Jurkat, Clone E6-1 (cell line): ENCODE data around the gene SUGP1.

Experiments used
- DNase-seq: peaks from one replicate; pipeline ENCODE4 v3.0.0-alpha.2; 2011; ENCODE audit warnings: low read depth, low spot score
- H3K4me3 ChIP-seq: 2 replicates; pipeline ENCODE4 v1.5.1; 2011; ENCODE audit warnings: mild to moderate bottlenecking, low read length, control low read depth, moderate library complexity

The SUGP1 gene

DNA sequence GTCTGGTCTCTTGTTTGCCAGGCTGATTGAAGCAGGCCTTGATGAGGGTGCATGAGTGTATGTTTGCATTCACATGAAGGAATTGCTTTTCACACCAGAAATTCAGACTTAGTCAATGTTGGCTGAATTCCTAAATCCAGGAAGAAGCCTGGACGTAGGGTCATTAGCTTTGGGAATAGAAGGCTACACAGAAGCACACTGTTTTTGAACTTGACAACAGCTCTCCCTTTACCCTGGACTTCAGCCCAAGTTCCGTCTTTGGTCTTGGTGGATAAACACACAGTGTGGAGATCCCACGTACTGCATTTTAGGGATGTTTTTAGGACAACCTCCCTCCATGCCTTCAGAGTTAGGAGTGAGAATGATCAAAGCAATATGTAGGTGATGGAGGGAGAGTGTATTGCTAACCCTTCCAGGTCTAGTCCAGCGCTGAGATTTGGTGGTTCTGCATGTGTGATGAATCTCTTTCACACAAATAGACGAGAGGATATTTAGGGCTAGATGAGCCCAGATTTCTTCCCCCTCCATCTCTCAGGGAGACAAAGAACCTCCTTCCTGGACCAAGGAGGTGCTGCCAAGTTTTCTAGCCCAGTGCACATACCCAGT, 70.0 kb downstream of the SUGP1 start:
- H3K4me3 ChIP-seq: no peak overlapping the region
- no peak for DNase-seq

DNA sequence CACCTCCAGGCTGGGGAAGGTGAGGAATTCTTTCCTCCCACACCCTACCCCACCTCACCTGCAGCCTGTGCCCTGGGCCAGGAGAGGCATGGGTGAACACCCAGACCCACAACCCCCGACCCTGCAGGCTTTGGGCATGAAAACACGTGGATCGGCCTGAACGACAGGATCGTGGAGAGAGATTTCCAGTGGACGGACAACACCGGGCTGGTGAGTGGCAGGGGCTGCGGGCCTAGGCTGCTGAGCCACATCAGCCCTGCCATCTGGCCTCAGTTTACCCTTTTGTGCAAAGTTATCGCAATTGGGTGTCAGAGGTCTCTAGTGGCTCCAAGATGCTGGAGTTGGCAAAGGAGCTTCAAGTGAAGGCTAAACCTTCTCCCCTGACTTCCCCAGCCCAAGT, 79.8 kb downstream of the SUGP1 start:
- no peak for DNase-seq
- H3K4me3 ChIP-seq: no peak overlapping the region

DNA sequence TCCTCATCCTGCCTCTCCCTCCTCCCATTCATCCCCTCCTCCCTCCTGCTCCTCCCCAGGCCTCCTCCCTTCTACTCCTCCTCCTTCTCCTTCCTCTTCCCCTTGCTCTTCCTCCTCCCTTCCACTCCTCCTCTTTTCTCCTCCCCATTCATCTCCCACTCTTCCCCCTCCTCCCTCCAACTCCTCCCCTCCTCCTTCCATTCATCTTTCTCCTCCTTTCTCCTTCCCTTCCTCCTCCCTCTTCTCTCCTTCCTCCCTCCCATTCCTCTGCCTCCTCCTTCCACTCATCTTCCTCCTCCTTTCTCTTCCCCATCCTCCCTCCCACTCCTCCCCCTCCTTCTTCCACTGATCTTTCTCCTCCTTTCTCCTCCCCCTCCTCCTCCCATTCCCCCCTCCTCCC, 80.6 kb downstream of the SUGP1 start:
- DNase-seq: no peak
- no peak overlapping the region for H3K4me3 ChIP-seq

DNA sequence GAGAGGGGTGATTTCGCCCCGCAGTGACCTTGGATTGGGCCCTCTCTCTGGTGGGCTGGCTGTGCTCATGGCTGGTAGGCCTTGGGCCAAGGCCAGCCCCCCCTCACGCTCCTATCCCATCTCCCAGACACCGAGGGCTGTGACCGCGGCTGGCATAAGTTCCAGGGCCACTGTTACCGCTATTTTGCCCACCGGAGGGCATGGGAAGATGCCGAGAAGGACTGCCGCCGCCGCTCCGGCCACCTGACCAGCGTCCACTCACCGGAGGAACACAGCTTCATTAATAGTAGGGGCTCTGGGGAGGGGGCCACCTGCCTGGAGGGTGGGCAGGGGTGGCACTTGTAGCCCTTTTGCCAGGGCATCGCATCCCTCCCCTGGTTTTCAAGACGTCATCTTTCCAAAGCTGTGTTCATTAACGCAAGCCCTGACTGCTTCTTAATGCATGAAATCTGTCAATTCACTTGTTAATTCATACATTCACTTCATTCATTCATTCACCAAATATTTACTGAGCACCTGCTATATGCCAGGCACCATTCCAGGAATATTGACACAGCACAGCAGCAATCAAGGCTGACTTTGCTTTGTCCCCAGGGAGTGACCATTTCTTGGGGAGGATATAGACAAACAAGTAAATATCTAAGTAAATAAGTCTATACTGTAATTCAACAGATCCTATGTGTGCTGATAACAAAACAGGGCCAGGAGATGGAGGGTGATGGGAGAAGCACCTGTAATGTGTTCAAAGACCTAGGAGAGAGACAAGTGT, 82.0 kb downstream of the SUGP1 start:
- H3K4me3 ChIP-seq: no peak overlapping the region
- no peak for DNase-seq

DNA sequence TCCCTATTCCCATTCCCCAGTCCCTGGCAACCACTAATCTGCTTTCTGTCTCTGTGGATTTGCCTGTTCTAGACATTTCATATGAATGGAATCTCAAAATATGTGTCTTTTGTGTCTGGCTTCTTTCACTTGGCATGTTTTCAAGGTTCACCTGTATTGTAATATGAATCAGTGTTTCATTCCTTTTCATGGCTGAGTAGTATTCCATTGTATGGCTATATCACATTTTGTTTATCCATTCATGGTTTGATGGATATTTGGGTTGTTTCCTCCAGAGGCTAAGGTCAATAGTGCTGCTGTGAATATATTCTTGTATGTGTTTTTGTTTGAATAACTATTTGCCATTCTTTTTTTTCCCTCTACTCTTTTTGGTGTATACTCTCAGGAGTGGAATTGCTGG, 84.1 kb downstream of the SUGP1 start:
- no peak overlapping the region for H3K4me3 ChIP-seq

DNA sequence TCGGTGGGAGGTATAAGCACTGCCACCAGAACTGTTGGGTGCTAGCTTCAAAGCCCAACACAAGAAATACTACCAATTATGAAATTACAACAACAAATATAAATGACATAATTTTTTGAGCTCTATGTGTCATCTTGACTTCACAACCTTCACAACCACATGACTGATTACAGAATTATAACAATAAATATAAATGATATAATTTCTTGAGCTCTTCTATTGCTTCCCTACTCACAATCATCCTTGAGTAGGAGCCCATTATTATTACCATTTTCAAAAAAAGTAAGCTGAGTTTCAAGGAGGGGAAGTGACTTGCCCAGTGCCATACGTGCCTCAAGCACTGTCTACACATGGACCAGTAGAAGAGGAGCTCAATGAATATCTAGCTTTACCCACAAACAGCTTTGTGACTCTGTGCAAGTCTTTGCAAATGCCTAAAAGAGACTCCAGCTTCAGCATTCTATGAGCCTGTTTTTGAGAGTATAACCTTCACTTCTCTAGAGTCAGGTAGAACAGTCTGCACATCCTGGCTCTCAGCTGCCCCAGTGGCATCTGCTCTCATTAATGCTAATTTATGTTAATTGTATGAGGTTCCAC, 86.0 kb downstream of the SUGP1 start:
- no peak overlapping the region for H3K4me3 ChIP-seq
- no peak for DNase-seq

More for the DNA sequence above, 84.1 kb downstream of the SUGP1 start:
- no peak for DNase-seq

DNA sequence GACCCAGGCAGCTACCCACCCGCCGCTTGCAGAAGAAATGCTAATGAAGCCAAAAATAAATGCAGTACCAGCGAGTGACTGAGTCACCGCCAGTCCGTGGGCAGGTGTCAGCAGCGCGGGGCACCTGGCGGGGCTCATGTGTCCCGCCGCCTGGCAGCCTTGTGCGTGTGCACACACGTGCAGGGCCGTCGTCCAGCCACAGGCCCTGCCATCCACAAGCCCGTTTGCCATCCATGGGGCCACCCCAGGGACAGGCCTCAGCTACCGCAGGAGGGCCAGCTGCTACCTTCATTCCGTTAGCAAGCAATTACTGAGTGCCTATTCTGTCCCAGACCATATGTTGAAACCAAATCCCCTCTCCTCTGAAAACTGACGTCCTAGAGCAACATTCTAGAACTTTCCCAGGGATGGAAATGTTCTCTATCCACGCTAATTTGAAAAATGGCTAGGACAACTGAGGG, 88.0 kb downstream of the SUGP1 start:
- H3K4me3 ChIP-seq: no peak overlapping the region
- no peak for DNase-seq

DNA sequence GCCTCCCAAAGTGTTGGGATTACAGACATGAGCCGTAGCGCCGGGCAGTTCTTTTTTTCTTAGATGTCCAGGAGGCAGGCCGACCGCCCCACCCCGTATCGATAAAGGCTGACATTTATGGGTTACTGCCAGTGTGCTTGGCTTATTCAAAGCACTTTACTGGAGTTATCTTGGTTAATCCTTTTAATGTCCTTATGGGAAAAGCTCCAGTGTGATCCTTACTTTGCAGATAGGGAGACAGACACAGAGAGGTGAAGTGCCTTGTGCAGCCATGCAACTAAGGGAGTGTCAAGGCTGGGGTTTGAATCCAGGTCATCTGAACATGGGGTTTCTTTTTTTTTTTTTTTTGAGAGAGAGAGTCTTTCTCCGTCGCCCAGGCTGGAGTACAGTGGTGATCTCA, 89.3 kb downstream of the SUGP1 start:
- no peak for DNase-seq
- no peak overlapping the region for H3K4me3 ChIP-seq

DNA sequence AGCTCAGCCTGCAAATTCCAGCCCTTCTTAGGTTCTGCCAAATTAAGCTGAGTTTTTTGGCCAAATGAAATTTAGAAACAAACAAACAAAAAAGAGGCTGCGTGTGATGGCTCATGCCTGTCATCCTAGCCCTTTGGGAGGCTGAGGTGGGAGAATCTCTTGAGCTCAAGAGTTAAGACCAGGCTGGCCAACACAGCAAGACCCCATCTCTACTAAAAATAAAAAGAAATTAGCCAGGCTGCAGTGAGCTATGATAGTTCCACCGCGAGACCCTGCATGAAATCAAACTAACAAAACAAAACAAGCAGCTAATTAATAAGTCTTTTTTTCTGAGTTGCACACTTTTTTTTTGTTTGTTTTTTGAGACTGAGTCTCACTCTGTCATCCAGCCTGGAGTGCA, 90.6 kb downstream of the SUGP1 start:
- no peak for DNase-seq
- H3K4me3 ChIP-seq: no peak overlapping the region

DNA sequence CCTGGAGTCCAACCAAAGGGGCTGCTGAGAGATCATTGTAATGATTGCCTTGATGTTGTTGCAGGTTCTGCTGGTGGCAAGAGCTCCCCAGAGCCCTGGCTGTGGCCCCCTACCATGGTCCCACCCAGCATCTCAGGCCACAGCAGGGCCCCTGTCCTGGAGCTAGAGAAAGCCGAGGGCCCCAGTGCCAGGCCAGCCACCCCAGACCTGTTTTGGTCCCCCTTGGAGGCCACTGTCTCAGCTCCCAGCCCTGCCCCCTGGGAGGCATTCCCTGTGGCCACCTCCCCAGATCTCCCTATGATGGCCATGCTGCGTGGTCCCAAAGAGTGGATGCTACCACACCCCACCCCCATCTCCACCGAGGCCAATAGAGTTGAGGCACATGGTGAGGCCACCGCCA, 93.1 kb downstream of the SUGP1 start:
- H3K4me3 ChIP-seq: no peak overlapping the region
- no peak for DNase-seq

DNA sequence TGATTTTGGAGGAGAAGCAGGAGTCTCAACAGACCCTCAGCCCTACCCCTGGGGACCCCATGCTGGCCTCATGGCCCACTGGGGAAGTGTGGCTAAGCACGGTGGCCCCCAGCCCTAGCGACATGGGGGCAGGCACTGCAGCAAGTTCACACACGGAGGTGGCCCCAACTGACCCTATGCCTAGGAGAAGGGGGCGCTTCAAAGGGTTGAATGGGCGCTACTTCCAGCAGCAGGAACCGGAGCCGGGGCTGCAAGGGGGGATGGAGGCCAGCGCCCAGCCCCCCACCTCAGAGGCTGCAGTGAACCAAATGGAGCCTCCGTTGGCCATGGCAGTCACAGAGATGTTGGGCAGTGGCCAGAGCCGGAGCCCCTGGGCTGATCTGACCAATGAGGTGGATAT, 93.6 kb downstream of the SUGP1 start:
- H3K4me3 ChIP-seq: no peak overlapping the region
- no peak for DNase-seq

DNA sequence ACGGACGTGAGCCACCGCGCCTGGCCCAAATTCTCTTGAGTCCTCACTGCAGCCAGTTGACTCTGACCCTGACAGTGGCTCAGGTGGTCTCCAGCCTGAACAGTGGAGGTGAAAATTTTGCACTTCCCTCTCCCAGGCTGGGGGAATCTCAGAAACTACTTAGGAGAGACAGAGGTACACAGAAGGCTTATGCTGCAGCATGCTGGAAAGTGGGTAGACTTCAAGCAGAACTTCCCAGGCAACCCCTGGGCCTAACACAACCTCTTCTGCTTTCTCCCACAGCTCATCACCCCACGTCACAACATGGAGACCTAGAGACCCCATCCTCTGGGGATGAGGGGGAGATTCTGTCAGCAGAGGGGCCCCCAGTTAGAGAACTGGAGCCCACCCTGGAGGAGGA, 94.1 kb downstream of the SUGP1 start:
- no peak overlapping the region for H3K4me3 ChIP-seq
- no peak for DNase-seq
